ENCODE data around the gene VPS45. TPM values are rescaled to one million over a fixed set of nuclear protein-coding genes. Genes with fewer than 3 reads are reported as not detected.
A peak's percentile ranks its signal among the peaks of the same experiment; 100 is the strongest.

The VPS45 gene
- total and polyA plus RNA-seq, 5 experiments from 2014 or later, result 21.8 to 39.8 (median 29.9) TPM

- POLR2A ChIA-PET, result interaction anchor here (2.0 to 9.2 kb wide), 2 partner anchors 14 to 277 kb away, joined by 7 to 87 read pairs; partner anchors contain the start of gene PLEKHO1
- Mint-ChIP-seq H3K4me1 (peaks cover 25 to 73% (median 46%) of the 10 kb centered on the region in 4 donors), H3K27ac (peak overlapping the region in 5 of 10 donors; percentile 34 to 92 (median 63)), H3K9me3 (no peaks in the 10 kb centered on the region), H3K36me3 (peaks cover 0 to 12% (median 0%) of the 10 kb centered on the region in 3 donors), H3K4me3 (peak overlapping the region in 2 of 10 donors; percentile 2 to 9), H3K27me3 (no peaks in the 10 kb centered on the region)
- ATAC-seq (no peak), DNase-seq (no peak)
These were observed 96.6 kb downstream of the VPS45 start for GRCh38 chr1:150164224-150164623.

GRCh38 chr1:150164779-150165178, 97.2 kb downstream of the VPS45 start:
- Mint-ChIP-seq H3K4me1 (peaks cover 23 to 67% (median 44%) of the 10 kb centered on the region in 4 donors), H3K4me3 (no peak overlapping the region), H3K27ac (peak overlapping the region in 3 of 10 donors; percentile 31 to 92 (median 83)), H3K36me3 (peaks cover 0 to 8% (median 0%) of the 10 kb centered on the region in 3 donors), H3K9me3 (no peaks in the 10 kb centered on the region), H3K27me3 (no peaks in the 10 kb centered on the region)
- POLR2A ChIA-PET, result interaction anchor here (9.2 kb wide), 1 partner anchor 14 kb away, joined by 87 read pairs; the partner anchor contains the start of gene PLEKHO1
- DNase-seq (no peak), ATAC-seq (no peak)

DNA sequence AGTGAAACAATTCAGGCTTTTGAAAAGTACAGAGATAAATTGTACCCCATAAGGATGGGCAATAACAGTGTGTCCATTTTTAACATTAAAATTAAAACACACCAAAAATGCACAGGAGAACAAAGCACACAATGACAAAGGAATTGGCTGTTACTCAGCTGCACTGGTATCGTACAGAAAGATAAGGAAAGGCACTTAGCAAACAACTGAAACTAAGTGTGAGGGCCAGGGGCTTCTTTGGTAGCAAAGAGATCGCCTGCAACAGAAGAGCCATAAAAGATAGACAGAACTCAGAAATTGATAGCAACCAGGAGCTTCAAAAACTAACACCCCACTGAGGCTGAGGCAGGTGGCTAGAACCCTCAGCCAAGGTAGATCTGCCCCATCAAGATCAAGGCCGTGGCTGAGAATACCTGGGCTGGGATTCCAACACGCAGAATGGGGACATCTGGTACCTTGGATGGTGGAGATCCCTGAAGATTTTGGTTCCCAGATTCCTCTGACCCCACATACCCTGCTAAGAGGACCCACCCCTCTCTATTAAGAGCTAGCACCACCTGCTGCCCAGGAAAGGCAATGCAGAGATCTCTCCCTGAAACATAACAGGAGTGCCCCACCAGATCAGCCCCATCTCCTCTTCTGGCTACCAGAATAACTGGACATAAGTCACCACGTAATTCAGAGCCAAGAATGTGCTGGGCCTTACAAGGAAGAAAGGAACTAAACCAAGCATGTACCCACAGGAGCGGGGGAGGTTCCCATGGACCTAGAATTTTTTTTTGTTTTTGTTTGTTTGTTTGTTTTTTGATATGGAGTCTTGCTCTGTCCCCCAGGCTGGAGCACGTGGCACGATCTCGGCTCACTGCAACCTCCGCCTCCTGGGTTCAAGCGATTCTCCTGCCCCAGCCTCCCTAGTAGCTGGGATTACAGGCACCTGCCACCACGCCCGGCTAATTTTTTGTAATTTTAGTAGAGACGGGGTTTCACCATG, 98.3 kb downstream of the VPS45 start:
- peak in 8 of 10 donors; percentile 24 to 80 (median 42) for DNase-seq
- Mint-ChIP-seq H3K4me1 (peaks cover 18 to 56% (median 33%) of the 10 kb centered on the region in 4 donors), H3K27ac (peak overlapping the region in 5 of 10 donors; percentile 7 to 83 (median 34)), H3K9me3 (no peaks in the 10 kb centered on the region), H3K36me3 (no peaks in the 10 kb centered on the region), H3K27me3 (peaks cover 0 to 1% (median 0%) of the 10 kb centered on the region in 5 donors), H3K4me3 (peak overlapping the region in 1 of 10 donors; percentile 21)
- POLR2A ChIA-PET, result interaction anchor here (0.5 to 9.2 kb wide), 4 partner anchors 15 to 93 kb away, joined by 3 to 87 read pairs (median 8); partner anchors contain the start of gene PLEKHO1
- ATAC-seq, result peak; percentile 51 to 53

DNA sequence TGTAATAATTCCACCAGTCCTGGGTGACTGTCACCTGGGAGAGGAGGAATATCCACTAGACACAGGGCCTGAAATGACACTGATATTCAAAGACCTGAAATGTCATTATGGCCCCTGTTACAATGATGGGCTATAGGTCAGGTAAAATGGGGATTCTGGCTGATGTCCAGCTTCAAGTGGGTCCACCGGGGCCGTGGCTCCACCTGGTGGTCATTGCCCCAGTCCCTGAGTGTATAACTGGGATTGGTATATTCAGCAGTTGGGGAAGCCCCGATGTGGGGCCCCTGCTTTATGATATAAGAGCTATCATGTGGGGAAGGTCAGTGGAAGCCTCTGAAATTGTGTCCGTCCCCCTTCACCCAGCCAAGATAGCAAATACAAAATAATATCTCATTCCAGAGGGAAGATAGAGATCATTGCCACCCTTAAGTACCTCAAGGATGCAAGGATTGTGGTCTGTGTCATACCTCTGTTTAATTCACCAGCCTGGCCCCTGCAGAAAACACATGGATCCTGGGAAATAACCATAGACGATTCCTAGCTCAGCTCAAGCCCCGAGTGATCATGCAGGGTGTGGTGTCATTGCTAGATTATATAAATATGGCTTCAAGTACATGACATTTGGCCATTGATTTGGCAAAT, 101.5 kb downstream of the VPS45 start:
- ATAC-seq (peak; percentile 40 to 63), DNase-seq (peak in 7 of 10 donors; percentile 25 to 75 (median 34))
- H3K9me3 Mint-ChIP-seq, result no peaks in the 10 kb centered on the region
- peaks cover 0 to 25% (median 7%) of the 10 kb centered on the region in 4 donors for H3K4me1 Mint-ChIP-seq
- POLR2A ChIA-PET, result interaction anchor here (0.6 kb wide), 1 partner anchor 12 kb away, joined by 3 read pairs; no protein-coding TSS in a partner anchor
- no peak overlapping the region for H3K27ac Mint-ChIP-seq
- no peaks in the 10 kb centered on the region for H3K36me3 Mint-ChIP-seq
- H3K27me3 Mint-ChIP-seq, result peaks cover 0 to 3% (median 0%) of the 10 kb centered on the region in 5 donors
- H3K4me3 Mint-ChIP-seq, result no peak overlapping the region

DNA sequence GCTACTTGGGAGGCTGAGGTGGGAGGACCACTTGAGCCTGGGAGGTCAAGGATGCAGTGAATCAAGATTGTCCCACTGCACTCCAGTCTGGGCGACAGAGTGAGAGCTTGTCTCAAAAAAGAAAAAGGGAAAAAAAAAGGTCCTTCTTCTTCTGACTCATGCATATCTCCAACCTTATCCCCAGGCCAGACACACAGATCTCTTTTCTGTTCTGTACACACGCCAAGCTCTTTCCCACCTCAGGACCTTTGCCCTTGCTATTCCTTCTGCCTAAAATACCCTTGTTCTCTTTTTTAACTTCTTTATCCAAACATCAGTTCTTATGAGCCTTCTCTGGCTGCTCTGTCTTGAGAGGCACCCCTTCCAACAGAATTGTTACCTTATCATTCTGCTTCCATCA, 104.2 kb downstream of the VPS45 start:
- no peak overlapping the region for H3K27ac Mint-ChIP-seq
- DNase-seq (no peak), ATAC-seq (no peak)
- H3K9me3 Mint-ChIP-seq, result no peaks in the 10 kb centered on the region
- no peak overlapping the region for H3K4me3 Mint-ChIP-seq
- POLR2A ChIA-PET, result no interaction called here
- H3K4me1 Mint-ChIP-seq, result peaks cover 0 to 4% (median 0%) of the 10 kb centered on the region in 4 donors
- no peaks in the 10 kb centered on the region for H3K36me3 Mint-ChIP-seq
- H3K27me3 Mint-ChIP-seq, result peaks cover 0 to 3% (median 0%) of the 10 kb centered on the region in 5 donors

DNA sequence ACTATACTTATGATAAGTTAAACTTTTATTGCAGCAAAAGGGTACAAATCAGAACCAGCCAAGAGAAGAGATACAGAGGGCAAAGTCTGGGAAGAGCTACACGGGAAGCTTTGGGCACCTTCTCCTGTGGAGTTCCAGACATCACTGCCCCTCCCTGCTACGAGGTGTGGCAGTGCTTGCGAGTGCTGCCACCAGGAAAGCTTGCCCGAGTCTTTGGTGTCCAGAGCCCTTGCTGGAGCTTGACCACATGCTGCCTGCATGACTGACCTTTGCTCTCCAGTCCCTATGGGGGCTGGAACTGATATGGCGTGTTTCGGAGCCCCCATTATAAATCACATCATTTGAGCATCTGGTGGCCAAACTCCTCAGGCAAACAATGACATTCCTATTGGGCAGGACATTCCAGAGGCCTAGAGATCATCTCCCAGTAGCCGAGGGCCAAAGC, 105.6 kb downstream of the VPS45 start:
- Mint-ChIP-seq H3K27me3 (peaks cover 0 to 3% (median 0%) of the 10 kb centered on the region in 5 donors), H3K27ac (no peak overlapping the region), H3K36me3 (no peaks in the 10 kb centered on the region), H3K4me3 (no peak overlapping the region), H3K4me1 (peaks cover 0 to 4% (median 0%) of the 10 kb centered on the region in 4 donors), H3K9me3 (no peaks in the 10 kb centered on the region)
- no peak for DNase-seq
- POLR2A ChIA-PET, result no interaction called here
- no peak for ATAC-seq

GRCh38 chr1:150176593-150176992, 109.0 kb downstream of the VPS45 start:
- no peaks in the 10 kb centered on the region for H3K9me3 Mint-ChIP-seq
- no peak overlapping the region for H3K27ac Mint-ChIP-seq
- POLR2A ChIA-PET, result interaction anchor here (0.7 kb wide), 1 partner anchor 118 kb away, joined by 4 read pairs; no protein-coding TSS in a partner anchor
- H3K36me3 Mint-ChIP-seq, result no peaks in the 10 kb centered on the region
- no peak for ATAC-seq
- H3K27me3 Mint-ChIP-seq, result no peaks in the 10 kb centered on the region
- H3K4me3 Mint-ChIP-seq, result no peak overlapping the region
- DNase-seq, result no peak
- H3K4me1 Mint-ChIP-seq, result no peaks in the 10 kb centered on the region

- Mint-ChIP-seq H3K36me3 (no peaks in the 10 kb centered on the region), H3K27me3 (no peaks in the 10 kb centered on the region), H3K4me3 (no peak overlapping the region), H3K4me1 (no peaks in the 10 kb centered on the region), H3K9me3 (no peaks in the 10 kb centered on the region), H3K27ac (no peak overlapping the region)
- POLR2A ChIA-PET, result no interaction called here
- ATAC-seq (no peak), DNase-seq (no peak)
These were observed 111.0 kb downstream of the VPS45 start for GRCh38 chr1:150178548-150178947.

DNA sequence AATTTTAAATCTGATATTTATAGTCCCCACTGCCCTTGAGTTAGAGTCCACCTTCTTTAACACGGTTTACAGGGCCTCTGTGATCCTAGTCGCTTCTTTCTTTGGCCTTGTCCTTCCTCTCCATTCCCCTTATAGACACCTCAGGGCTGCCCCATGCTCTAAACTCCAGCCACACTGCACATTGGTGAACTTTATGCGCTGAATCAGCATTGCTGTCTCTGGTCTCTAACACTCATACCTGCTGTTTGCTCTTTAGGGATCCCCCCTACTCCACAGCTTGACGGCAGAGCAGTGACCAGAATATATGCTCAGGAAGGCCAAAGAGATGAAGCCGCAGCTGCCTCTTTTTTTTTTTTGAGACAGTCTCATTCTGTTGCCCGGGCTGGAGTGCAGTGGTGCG, 112.3 kb downstream of the VPS45 start:
- no peak for ATAC-seq
- Mint-ChIP-seq H3K4me3 (no peak overlapping the region), H3K9me3 (no peaks in the 10 kb centered on the region), H3K27me3 (no peaks in the 10 kb centered on the region), H3K4me1 (no peaks in the 10 kb centered on the region), H3K27ac (no peak overlapping the region), H3K36me3 (no peaks in the 10 kb centered on the region)
- no peak for DNase-seq
- POLR2A ChIA-PET, result no interaction called here

DNA sequence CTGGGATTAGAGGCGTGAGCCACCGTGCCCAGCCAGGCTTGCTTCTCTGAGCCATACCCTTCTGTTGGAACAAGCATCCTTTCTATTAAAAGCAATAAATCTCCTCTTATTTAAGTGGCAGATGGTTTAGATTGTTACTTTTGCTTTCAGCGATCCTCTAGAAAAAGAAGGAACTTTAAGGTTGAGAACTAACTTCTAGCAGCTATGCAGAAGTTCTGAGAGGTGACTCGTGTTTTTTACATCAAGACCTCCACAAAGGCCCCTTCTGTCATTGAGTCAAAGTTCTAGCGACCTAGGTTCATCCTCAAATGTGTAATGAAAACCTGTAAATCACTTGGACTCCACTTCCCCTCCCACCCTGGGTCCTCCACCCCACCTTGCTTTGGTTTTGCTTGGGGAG, 112.9 kb downstream of the VPS45 start:
- Mint-ChIP-seq H3K27me3 (no peaks in the 10 kb centered on the region), H3K9me3 (no peaks in the 10 kb centered on the region), H3K4me1 (no peaks in the 10 kb centered on the region), H3K4me3 (no peak overlapping the region), H3K27ac (no peak overlapping the region), H3K36me3 (no peaks in the 10 kb centered on the region)
- ATAC-seq (no peak), DNase-seq (no peak)
- POLR2A ChIA-PET, result no interaction called here

- Mint-ChIP-seq H3K36me3 (no peaks in the 10 kb centered on the region), H3K27me3 (no peaks in the 10 kb centered on the region), H3K4me3 (no peak overlapping the region), H3K9me3 (no peaks in the 10 kb centered on the region), H3K27ac (peak overlapping the region in 1 of 10 donors; percentile 43), H3K4me1 (peaks cover 0 to 12% (median 4%) of the 10 kb centered on the region in 4 donors)
- POLR2A ChIA-PET, result no interaction called here
- DNase-seq (no peak), ATAC-seq (no peak)
These were observed 114.7 kb downstream of the VPS45 start for GRCh38 chr1:150182247-150182646.

DNA sequence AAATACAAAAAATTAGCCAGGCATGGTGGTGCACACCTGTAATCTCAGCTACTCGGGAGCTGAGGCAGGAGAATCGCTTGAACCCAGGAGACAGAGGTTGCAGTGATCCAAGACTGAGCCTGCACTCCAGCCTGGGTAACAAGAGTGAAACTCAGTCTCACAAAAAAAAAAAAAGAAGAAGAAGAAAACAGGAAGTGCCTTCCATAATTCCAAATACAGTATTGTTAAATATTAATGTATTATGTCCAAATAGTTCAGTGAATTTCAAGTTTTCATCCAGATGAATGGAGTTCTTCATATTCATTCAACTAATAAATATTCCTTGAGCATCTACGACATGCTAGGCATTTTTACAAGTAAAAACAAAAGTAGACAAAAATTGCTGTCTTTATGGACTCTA, 115.5 kb downstream of the VPS45 start:
- peaks cover 0 to 19% (median 6%) of the 10 kb centered on the region in 4 donors for H3K4me1 Mint-ChIP-seq
- no peak overlapping the region for H3K27ac Mint-ChIP-seq
- ATAC-seq, result no peak
- H3K9me3 Mint-ChIP-seq, result no peaks in the 10 kb centered on the region
- no peaks in the 10 kb centered on the region for H3K27me3 Mint-ChIP-seq
- DNase-seq, result no peak
- H3K36me3 Mint-ChIP-seq, result no peaks in the 10 kb centered on the region
- POLR2A ChIA-PET, result no interaction called here
- no peak overlapping the region for H3K4me3 Mint-ChIP-seq

All from naive thymus-derived CD8-positive, alpha-beta T cell (primary cell).